Panc1 (cell line): ENCODE measurements around the gene VDR. TPM values are rescaled to one million over a fixed set of nuclear protein-coding genes. Genes with fewer than 3 reads are reported as not detected.

Experiments used
- ATAC-seq: fragments of 200-7000 bp; cut with Tn5 transposase; 2 replicates; pipeline ENCODE4 v1.9.1; 2020; ENCODE audit warnings: mild to moderate bottlenecking, moderate library complexity
- BruUV-seq: library from RNA; stranded (reverse); fragments of 400-500 nt; replicated peaks from 2 replicates; lab custom pipeline; 2021; lab: Mats Ljungman, UMichigan
- CTCF ChIA-PET: fragments of 300-600 bp; sonication (Branson Sonifier 250); formaldehyde crosslinking; loops from one replicate; lab custom pipeline; 2022; ENCODE audit warnings: antibody characterized with exemption; lab: Charles Lee
- POLR2A ChIA-PET: fragments of 300-600 bp; sonication (Branson Sonifier 250); formaldehyde crosslinking; loops from one replicate; lab custom pipeline; 2022; ENCODE audit warnings: antibody characterized with exemption; lab: Charles Lee
- DNase-seq: peaks from one replicate; pipeline ENCODE4 v3.0.0-alpha.2; 2010; ENCODE audit warnings: low read depth, low spot score
- H3K27ac ChIP-seq: 2 replicates; pipeline ENCODE4 v1.5.1; 2011; ENCODE audit warnings: mild to moderate bottlenecking, low read length, inconsistent platforms
- H3K27me3 ChIP-seq: fragments of 200-500 bp; sonication (Bioruptor generic); 2 replicates; pipeline ENCODE4 v1.6.0; 2014; ENCODE audit warnings: low read length, inconsistent platforms; ENCODE audit not compliant: control insufficient read depth, insufficient read depth
- H3K36me3 ChIP-seq: fragments of 200-500 bp; sonication (Bioruptor generic); 2 replicates; pipeline ENCODE4 v1.5.1; 2014; ENCODE audit warnings: inconsistent platforms, mild to moderate bottlenecking, low read length, moderate library complexity; ENCODE audit not compliant: control insufficient read depth, insufficient read depth
- H3K4me1 ChIP-seq: 2 replicates; pipeline ENCODE4 v1.5.1; 2011; ENCODE audit warnings: inconsistent platforms, mild to moderate bottlenecking, low read length, moderate library complexity; ENCODE audit not compliant: control insufficient read depth, insufficient read depth
- H3K4me3 ChIP-seq, 2 experiments: 2 replicates each; pipeline ENCODE4 v1.5.1; 2011 to 2012; ENCODE audit warnings: low read depth in 2 of 2, low read length in 2 of 2, mild to moderate bottlenecking in 2 of 2, inconsistent platforms in 1 of 2, moderate library complexity in 1 of 2
- H3K9me3 ChIP-seq: fragments of 200-500 bp; sonication (Bioruptor generic); 2 replicates; pipeline ENCODE4 v1.5.1; 2014; ENCODE audit warnings: low read depth, mild to moderate bottlenecking, inconsistent platforms, low read length, moderate library complexity; ENCODE audit not compliant: control insufficient read depth, insufficient read depth
- CTCF ChIP-seq: fragments of 450-650 bp; IDR thresholded peaks from 2 replicates; pipeline ENCODE4 v1.5.1; 2017; ENCODE audit warnings: mild to moderate bottlenecking
- POLR2AphosphoS5 ChIP-seq: IDR thresholded peaks from 2 replicates; pipeline ENCODE4 v1.6.1; 2012; ENCODE audit warnings: mild to moderate bottlenecking, low read depth, low read length, moderate library complexity
- SIN3A ChIP-seq: IDR thresholded peaks from 2 replicates; pipeline ENCODE4 v1.6.1; 2012; ENCODE audit warnings: low read depth, mild to moderate bottlenecking, low read length, moderate library complexity, borderline replicate concordance; ENCODE audit not compliant: insufficient read depth
- TCF7L2 ChIP-seq: IDR thresholded peaks from 2 replicates; pipeline ENCODE4 v1.6.1; 2011; ENCODE audit warnings: mild to moderate bottlenecking, low read depth, low read length, inconsistent platforms
- in situ Hi-C: cut with HindIII; loops from 2 replicates; pipeline ENCODE4 v1.10.0; 2016; ENCODE audit warnings: low sequenced_read_pairs, low pct_unique_long_range_greater_than_20kb
- intact Hi-C: fragments of 100-400 bp; cut with micrococcal nuclease; formaldehyde crosslinking; loops from one replicate; pipeline ENCODE4 v1.10.0; 2022; ENCODE audit not compliant: unreplicated experiment
- total RNA-seq: library from RNA; stranded (reverse); gene quantifications from one replicate; pipeline ENCODE4 v1.2.1, GENCODE V29; 2021; ENCODE audit not compliant: unreplicated experiment
- TF ChIP-seq, protein P1 (sequence below), 2 experiments: IDR thresholded peaks; 2 replicates each; pipeline ENCODE4 v1.6.1; 2011 to 2012; ENCODE audit warnings: low read depth in 2 of 2, control low read depth in 1 of 2, low read length in 1 of 2, mild to moderate bottlenecking in 1 of 2, moderate library complexity in 1 of 2; ENCODE audit not compliant: insufficient read depth in 1 of 2

VDR gene
- total RNA-seq, 1 experiment from 2014 or later, result 3.0 TPM

GRCh38 chr12:47828976-47829482 lies 75.8 kb downstream of the VDR start:
- Histone ChIP-seq H3K36me3 (no peaks in the 10 kb centered on the region), H3K4me3 (no peak overlapping the region), H3K9me3 (no peaks in the 10 kb centered on the region), H3K4me1 (peaks cover 13% of the 10 kb centered on the region), H3K27me3 (no peaks in the 10 kb centered on the region), H3K27ac (no peak overlapping the region)
- ATAC-seq, result no peak
- intact Hi-C loops, result no loop called here
- no peak for DNase-seq
- in situ Hi-C loops, result no loop called here
- CTCF ChIA-PET, result interaction anchor here (0.5 to 0.8 kb wide), 3 partner anchors 9 to 58 kb away, joined by 3 to 5 read pairs (median 3); no protein-coding TSS in a partner anchor
- no TSS peak for BruUV-seq
- POLR2A ChIA-PET, result no interaction called here
- TF ChIP-seq SIN3A (no peak), TCF7L2 (no peak), CTCF (no peak), POLR2AphosphoS5 (no peak)
- TF ChIP-seq, protein P1, sequence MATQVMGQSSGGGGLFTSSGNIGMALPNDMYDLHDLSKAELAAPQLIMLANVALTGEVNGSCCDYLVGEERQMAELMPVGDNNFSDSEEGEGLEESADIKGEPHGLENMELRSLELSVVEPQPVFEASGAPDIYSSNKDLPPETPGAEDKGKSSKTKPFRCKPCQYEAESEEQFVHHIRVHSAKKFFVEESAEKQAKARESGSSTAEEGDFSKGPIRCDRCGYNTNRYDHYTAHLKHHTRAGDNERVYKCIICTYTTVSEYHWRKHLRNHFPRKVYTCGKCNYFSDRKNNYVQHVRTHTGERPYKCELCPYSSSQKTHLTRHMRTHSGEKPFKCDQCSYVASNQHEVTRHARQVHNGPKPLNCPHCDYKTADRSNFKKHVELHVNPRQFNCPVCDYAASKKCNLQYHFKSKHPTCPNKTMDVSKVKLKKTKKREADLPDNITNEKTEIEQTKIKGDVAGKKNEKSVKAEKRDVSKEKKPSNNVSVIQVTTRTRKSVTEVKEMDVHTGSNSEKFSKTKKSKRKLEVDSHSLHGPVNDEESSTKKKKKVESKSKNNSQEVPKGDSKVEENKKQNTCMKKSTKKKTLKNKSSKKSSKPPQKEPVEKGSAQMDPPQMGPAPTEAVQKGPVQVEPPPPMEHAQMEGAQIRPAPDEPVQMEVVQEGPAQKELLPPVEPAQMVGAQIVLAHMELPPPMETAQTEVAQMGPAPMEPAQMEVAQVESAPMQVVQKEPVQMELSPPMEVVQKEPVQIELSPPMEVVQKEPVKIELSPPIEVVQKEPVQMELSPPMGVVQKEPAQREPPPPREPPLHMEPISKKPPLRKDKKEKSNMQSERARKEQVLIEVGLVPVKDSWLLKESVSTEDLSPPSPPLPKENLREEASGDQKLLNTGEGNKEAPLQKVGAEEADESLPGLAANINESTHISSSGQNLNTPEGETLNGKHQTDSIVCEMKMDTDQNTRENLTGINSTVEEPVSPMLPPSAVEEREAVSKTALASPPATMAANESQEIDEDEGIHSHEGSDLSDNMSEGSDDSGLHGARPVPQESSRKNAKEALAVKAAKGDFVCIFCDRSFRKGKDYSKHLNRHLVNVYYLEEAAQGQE (IDR thresholded peaks at IDR 0.05; ENCODE audit: insufficient read depth in 1 of 2, low read depth in 2 of 2, low read length in 1 of 2), result no peak

DNA sequence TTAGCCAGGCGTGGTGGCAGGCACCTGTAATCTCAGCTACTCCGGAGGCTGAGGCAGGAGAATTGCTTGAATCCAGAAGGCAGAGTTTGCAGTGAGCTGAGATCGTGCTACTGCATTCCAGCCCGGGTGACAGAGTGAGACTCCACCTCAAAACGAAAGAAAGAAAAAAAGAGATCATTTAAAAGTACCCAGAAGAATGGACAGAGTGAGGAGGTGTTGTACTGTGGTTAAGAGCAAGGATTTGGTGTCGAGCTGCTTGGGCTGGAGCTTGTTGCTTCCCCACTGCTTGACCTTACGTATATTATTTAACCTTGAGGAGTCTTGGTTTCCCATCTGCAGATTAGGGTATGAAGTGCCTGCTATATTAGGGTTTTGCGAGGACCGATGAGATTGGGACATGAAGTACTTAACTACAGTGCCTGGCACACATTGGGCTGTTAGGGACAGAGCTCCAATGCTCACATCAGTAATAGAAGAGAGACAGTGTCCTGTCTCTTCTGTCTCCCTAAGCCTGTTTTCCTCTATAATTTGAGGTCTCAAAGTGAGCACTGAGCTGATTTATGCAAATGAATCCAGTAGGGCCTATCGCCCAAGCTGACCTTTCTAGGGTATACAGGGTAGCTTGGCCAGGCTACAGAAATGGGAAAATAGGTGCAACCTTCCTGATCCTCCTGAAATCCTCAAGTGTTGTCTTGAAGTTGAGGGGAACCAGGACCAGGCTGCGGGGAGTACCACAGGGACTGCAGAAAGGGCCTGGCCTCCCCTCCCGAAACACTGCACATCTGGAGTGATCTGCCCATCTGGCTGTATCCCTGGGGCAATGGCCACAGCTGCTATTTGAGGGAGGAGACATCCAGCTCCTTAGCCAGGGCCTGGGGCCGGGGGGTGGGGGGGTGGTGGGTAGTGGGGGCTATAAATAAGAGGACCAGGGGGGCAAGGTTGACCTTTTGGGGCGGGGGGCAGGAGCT lies 76.5 kb downstream of the VDR start:
- no peaks in the 10 kb centered on the region for H3K9me3 ChIP-seq
- peaks cover 13% of the 10 kb centered on the region for H3K4me1 ChIP-seq
- H3K36me3 ChIP-seq, result no peaks in the 10 kb centered on the region
- no peak overlapping the region; the same call in 1 of the 2 replicates for H3K27ac ChIP-seq
- POLR2A ChIA-PET, result interaction anchor here (0.6 to 0.7 kb wide), 2 partner anchors 58 to 367 kb away, joined by 4 read pairs; no protein-coding TSS in a partner anchor
- DNase-seq (no peak), ATAC-seq (no peak)
- H3K27me3 ChIP-seq, result no peaks in the 10 kb centered on the region
- intact Hi-C loops (no loop called here), in situ Hi-C loops (no loop called here)
- TF ChIP-seq, protein P1 (IDR thresholded peaks at IDR 0.05; ENCODE audit: insufficient read depth in 1 of 2, low read depth in 2 of 2, low read length in 1 of 2), result no peak
- TF ChIP-seq TCF7L2 (no peak), POLR2AphosphoS5 (no peak), CTCF (no peak), SIN3A (no peak)
- CTCF ChIA-PET, result interaction anchor here (0.5 to 0.8 kb wide), 3 partner anchors 10 to 57 kb away, joined by 3 to 5 read pairs (median 3); no protein-coding TSS in a partner anchor
- no TSS peak for BruUV-seq
- H3K4me3 ChIP-seq, result no peak overlapping the region
